Activated naive CD4-positive, alpha-beta T cell treated with anti-CD3 and anti-CD28 coated beads for 36 hours (primary cell): ENCODE measurements around the gene CLCN2. TPM values are rescaled to one million over a fixed set of nuclear protein-coding genes. Genes with fewer than 3 reads are reported as not detected.

ENCODE experiments used
- CTCF ChIA-PET: fragments of 350-600 bp; sonication (Branson Sonifier 250); formaldehyde crosslinking; loops from one replicate; lab custom pipeline; 2021; ENCODE audit warnings: antibody characterized with exemption; lab: Charles Lee
- DNase-seq: peaks from one replicate; pipeline ENCODE4 v3.0.0-alpha.2; 2020
- H3K27ac Mint-ChIP-seq: one replicate; pipeline ENCODE4 v1.8.0; 2021; ENCODE audit warnings: mild to moderate bottlenecking, mixed read lengths
- H3K27me3 Mint-ChIP-seq: one replicate; pipeline ENCODE4 v1.8.0; 2021; ENCODE audit warnings: low read depth, mixed read lengths
- H3K36me3 Mint-ChIP-seq: one replicate; pipeline ENCODE4 v1.8.0; 2021; ENCODE audit warnings: low read depth, mixed read lengths
- H3K4me1 Mint-ChIP-seq: one replicate; pipeline ENCODE4 v1.8.0; 2021; ENCODE audit warnings: low read depth, mixed read lengths
- H3K4me3 Mint-ChIP-seq: one replicate; pipeline ENCODE4 v1.8.0; 2021; ENCODE audit warnings: mild to moderate bottlenecking, moderate library complexity, mixed read lengths
- H3K9me3 Mint-ChIP-seq: one replicate; pipeline ENCODE4 v1.8.0; 2021; ENCODE audit warnings: mixed read lengths
- intact Hi-C: fragments of 100-400 bp; cut with micrococcal nuclease; formaldehyde crosslinking; loops from one replicate; pipeline ENCODE4 v1.15.1; 2023
- total RNA-seq, 2 experiments: library from RNA; stranded (reverse); gene quantifications; one replicate each; pipeline ENCODE4 v1.2.3, GENCODE V29; 2021

CLCN2 gene
- total RNA-seq, 2 experiments from 2014 or later: 2.9 TPM

DNA sequence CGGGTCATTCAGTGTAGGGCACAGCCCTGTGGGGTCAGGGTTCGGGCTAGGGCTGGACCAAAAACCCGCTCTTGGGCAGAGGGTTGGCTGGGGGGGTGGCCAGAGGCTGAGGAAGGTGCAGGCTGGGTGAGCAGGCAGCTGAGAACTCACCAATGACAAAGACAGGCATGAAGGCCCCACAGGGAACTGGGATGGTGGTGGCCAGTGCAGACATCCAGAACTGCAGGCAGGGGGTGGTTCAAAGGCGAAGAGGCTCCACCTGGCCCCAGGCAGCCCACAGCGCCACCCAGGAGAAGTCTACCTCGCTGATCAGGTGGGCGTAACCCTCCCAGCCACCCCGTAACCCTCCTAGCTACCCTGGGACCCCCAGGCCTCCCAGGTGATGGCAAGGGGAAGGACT is 6.7 kb downstream of the CLCN2 start:
- DNase-seq: no peak
- no peak overlapping the region for H3K4me3 Mint-ChIP-seq
- H3K4me1 Mint-ChIP-seq: no peaks in the 10 kb centered on the region
- H3K27me3 Mint-ChIP-seq: no peaks in the 10 kb centered on the region
- CTCF ChIA-PET: interaction anchor here (1.0 to 2.4 kb wide), 6 partner anchors 17 to 187 kb away, joined by 3 to 12 read pairs (median 5); partner anchors contain the start of gene FAM131A
- intact Hi-C loops: loop anchor here (1.0 kb wide), 2 partner anchors 159 to 190 kb away; no protein-coding TSS in a partner anchor
- H3K9me3 Mint-ChIP-seq: no peaks in the 10 kb centered on the region
- H3K36me3 Mint-ChIP-seq: peaks cover 2% of the 10 kb centered on the region
- H3K27ac Mint-ChIP-seq: no peak overlapping the region

DNA sequence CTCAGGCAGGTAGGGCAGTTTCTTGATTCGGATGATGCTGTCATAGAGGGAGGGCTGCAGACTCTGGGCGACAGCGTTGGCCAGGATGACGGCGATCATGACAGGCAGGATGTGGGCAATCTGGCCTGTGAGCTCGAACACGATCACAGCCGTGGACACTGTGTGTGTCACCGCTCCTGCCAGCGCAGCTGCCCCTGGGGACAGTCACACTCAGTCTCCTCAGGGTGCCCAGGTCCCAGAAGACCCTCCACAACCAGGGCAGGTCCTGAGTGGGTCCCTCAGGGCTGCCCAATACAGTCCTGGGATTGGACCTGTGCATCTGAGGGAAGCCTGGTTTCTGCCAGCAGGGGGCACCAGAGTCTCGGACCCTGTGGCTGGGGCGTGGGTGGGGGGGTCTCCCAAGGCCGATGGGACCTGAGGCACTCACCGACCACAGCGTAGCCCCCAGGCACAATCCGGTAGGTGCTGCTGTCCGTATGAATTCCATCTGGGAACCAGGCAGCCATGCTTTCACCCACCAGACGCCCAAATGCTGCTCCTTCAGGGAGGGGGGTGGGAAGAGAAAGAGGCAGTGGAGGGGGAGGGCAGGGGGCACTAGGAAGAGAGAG is 7.2 kb downstream of the CLCN2 start:
- Mint-ChIP-seq H3K36me3 (peaks cover 2% of the 10 kb centered on the region), H3K27ac (no peak overlapping the region), H3K4me3 (no peak overlapping the region), H3K27me3 (no peaks in the 10 kb centered on the region), H3K4me1 (no peaks in the 10 kb centered on the region), H3K9me3 (no peaks in the 10 kb centered on the region)
- intact Hi-C loops: loop anchor here (1.0 kb wide), 2 partner anchors 159 to 190 kb away; no protein-coding TSS in a partner anchor
- DNase-seq: peak; percentile 76
- CTCF ChIA-PET: interaction anchor here (0.6 to 2.4 kb wide), 21 partner anchors 8 to 458 kb away, joined by 3 to 12 read pairs (median 4); no protein-coding TSS in a partner anchor

DNA sequence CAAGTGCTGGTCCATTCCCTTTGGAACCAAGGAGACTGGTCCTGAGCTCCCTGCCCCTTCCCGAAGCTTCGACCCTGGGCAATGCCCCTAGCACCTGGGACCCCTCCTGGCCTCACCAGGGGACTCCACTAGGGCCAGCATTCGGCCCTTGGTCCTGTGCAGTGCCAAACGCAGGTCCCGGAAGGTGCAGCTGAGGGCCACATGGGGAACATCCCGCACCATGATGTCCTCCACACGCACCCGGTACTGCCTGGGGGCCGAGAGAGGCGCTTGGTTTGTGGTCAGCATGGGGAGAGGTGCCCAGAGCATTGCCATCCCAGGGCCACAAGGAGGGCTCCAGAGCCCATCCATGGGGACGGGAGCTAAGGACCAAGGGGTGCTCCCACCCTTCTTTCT is 7.9 kb downstream of the CLCN2 start:
- CTCF ChIA-PET: interaction anchor here (0.6 to 2.4 kb wide), 23 partner anchors 8 to 457 kb away, joined by 3 to 12 read pairs (median 4); partner anchors contain the start of gene EPHB3
- H3K27me3 Mint-ChIP-seq: no peaks in the 10 kb centered on the region
- no peak for DNase-seq
- H3K9me3 Mint-ChIP-seq: no peaks in the 10 kb centered on the region
- no peak overlapping the region for H3K27ac Mint-ChIP-seq
- peaks cover 2% of the 10 kb centered on the region for H3K36me3 Mint-ChIP-seq
- no peaks in the 10 kb centered on the region for H3K4me1 Mint-ChIP-seq
- H3K4me3 Mint-ChIP-seq: no peak overlapping the region
- intact Hi-C loops: no loop called here

DNA sequence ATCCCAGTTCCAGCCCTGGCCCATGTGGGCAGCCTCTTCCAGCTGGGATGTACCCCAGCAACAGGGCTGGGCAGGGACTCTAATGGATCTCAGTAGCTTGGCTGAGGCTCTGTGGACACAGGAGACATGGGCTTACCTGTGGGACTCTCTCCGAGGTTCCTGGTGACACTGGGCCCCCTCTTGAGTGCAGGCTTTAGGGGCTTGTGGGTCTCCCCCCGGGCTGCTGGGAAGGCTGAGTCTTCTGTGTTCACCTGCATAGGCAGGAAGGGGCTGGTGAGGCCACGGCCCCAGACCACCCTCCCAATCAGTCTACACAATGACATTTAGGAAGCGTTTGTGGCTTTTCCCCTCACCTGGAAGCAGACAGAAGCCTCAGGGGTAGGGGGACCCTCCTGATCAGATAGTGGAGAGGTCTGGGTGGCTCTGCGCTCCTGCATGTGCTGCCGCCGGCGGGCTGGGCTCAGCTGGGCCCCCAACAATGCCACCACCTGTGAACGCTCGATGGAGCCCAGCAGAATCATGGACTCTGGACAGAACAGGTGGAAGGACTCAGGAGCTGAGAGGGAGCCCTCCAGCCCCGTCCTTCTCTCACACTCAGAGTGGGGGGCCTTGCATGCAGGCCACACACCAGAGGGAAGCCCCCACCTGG is 8.4 kb downstream of the CLCN2 start:
- no peak overlapping the region for H3K27ac Mint-ChIP-seq
- peaks cover 2% of the 10 kb centered on the region for H3K36me3 Mint-ChIP-seq

DNA sequence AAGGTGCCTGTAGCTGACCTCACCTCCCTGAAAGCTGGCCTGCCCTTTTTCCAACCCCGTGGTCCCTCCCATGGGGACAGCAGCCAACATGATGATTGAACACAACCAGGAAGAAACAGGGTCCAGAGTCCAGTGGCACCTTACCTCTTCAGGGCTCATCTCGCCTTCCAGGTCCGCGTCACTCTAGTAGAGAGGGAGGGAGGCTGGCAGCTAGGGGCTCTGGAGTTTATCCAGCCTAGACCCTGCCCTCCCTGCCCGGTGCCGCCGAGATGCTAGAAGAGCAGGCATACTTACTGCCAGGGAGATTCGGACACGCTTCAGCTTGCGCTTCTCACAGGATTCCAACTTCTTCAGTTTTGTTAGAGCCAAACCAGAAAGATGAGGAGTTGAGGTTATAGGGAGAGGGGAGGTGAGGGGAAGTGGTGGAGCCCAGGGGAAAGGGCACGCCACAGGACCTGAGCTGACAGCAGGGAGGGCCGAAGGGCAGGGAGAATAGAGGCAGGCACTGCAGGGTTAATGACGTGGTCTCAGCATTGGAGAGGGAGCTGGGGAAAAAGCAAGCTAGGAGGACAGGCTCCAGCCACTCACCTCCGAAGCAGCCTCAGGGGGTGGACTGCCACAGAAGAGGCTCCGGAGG is 9.1 kb downstream of the CLCN2 start:
- peaks cover 2% of the 10 kb centered on the region for H3K36me3 Mint-ChIP-seq
- no peak for DNase-seq
- H3K27me3 Mint-ChIP-seq: no peaks in the 10 kb centered on the region
- H3K4me1 Mint-ChIP-seq: no peaks in the 10 kb centered on the region
- H3K4me3 Mint-ChIP-seq: no peak overlapping the region
- no peak overlapping the region for H3K27ac Mint-ChIP-seq
- intact Hi-C loops: no loop called here
- no peaks in the 10 kb centered on the region for H3K9me3 Mint-ChIP-seq
- CTCF ChIA-PET: interaction anchor here (1.3 to 1.5 kb wide), 2 partner anchors 160 to 209 kb away, joined by 3 to 4 read pairs; partner anchors contain the start of gene EPHB3

More for the DNA sequence above, 8.4 kb downstream of the CLCN2 start:
- Mint-ChIP-seq H3K4me1 (no peaks in the 10 kb centered on the region), H3K9me3 (no peaks in the 10 kb centered on the region), H3K4me3 (no peak overlapping the region), H3K27me3 (no peaks in the 10 kb centered on the region)
- no peak for DNase-seq
- intact Hi-C loops: no loop called here
- CTCF ChIA-PET: interaction anchor here (0.7 to 2.4 kb wide), 12 partner anchors 9 to 209 kb away, joined by 3 to 12 read pairs (median 4); partner anchors contain the start of gene EPHB3

DNA sequence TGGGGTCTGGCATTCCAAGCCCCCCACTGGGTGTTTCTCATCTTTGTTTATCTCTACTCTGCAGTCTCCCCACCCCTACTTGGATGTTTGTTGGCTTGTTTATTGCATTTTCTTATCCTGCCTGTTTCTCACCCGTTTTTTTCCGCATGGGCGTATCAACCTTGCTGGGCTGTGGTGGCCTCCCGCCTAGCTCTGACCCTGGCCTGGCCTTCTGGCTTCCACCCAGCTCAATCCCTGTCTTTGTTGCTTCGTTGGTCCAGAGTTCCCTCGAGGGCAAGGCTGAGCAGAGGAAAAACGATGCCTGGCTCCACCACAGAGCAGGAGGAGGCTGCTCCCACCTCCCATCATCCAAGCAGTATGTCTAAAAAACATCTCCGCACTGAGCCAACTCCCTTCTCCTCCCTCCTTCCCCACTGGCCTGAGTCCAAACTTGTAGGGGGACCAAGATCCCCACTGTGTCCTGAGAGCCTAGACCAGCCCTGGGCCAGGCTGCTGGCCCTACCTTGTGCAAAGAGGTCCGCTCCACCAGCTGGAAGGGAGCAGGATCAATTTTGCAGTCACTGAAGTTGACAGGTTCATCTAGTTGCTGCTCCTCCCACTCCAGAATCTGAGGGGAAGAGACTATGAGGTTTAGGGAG is 9.8 kb downstream of the CLCN2 start:
- CTCF ChIA-PET: no interaction called here
- Mint-ChIP-seq H3K27me3 (no peaks in the 10 kb centered on the region), H3K36me3 (peaks cover 2% of the 10 kb centered on the region), H3K9me3 (no peaks in the 10 kb centered on the region), H3K4me1 (no peaks in the 10 kb centered on the region), H3K4me3 (no peak overlapping the region), H3K27ac (no peak overlapping the region)
- intact Hi-C loops: no loop called here
- no peak for DNase-seq

DNA sequence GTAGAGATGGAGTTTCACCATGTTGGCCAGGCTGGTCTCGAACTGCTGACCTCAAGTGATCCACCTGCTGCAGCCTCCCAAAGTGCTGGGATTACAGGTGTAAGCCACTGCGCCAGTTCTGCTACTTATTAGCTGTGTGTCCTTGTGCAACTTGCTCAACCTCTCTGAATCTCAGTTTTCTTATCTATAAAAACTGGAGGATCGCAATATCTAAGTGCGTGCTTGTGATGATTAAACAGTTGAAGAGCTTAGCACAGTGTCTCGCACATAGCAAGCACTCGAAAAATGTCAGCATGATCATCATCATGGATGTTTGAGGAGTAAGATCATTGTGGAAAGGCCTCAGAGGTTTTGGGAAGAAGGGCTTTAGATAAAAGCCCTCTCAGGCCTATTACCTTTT is 10.8 kb downstream of the CLCN2 start:
- Mint-ChIP-seq H3K4me3 (no peak overlapping the region), H3K27me3 (no peaks in the 10 kb centered on the region), H3K4me1 (no peaks in the 10 kb centered on the region), H3K9me3 (no peaks in the 10 kb centered on the region), H3K36me3 (peaks cover 2% of the 10 kb centered on the region), H3K27ac (no peak overlapping the region)
- intact Hi-C loops: no loop called here
- no peak for DNase-seq
- CTCF ChIA-PET: interaction anchor here (1.0 kb wide), 1 partner anchor 12 kb away, joined by 3 read pairs; no protein-coding TSS in a partner anchor

DNA sequence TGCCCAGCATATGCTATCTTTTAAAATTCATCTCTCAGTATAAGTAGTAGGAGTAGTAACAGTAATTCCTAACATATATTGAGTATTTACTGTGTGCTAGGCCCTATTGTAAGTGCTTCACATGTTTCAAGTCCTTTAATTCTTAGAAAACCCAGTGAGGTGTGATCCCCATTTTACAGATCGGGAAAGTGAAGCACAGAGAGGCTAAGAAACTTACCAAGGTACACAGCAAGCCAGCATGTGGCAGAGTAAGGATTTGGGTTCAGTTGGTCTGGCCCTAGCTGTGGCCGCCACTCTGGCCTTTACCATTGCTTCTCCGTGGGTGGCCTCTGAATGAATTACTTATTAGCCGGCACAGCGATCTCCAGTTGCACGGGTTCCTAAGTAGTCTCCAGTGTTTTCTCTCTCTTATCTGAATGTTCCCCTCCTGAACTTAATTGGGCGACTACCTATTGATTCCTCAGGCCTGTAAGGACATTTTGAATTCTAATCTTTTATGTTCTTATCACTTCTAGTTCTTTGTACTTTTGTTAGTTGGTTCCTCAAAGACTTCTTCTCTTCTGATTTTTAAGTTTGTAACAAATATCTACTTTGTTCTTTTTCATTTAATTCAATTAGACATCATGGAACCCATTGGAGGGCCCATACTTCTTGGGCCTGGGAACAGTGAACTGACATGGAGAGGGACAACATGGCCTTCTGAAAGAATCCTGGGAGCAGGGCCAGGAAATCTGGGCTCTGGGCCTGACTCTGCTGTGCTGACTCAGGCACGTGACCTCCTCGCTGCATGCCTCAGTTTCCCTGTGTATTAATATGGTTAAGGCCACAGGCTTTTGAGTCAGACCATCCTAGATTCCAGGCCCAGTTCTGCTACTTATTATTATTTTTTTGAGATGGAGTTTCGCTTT is 11.6 kb downstream of the CLCN2 start:
- intact Hi-C loops: no loop called here

DNA sequence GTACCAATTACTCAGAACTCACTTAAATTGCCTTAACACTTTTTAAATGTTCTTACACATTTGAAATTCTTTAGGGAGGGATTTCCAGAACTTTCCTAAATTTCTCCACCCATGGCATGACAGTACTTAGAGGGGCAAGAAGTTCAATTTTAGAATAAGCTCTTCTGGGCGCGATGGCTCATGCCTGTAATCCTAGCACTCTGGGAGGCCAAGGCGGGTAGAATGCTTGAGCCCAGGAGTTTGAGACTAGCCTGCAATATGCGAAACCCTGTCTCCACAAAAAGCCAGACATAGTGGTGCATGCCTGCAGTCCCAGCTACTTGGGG is 13.4 kb downstream of the CLCN2 start:
- H3K4me3 Mint-ChIP-seq: no peak overlapping the region
- no peak overlapping the region for H3K27ac Mint-ChIP-seq
- no peaks in the 10 kb centered on the region for H3K27me3 Mint-ChIP-seq
- intact Hi-C loops: no loop called here
- peaks cover 4% of the 10 kb centered on the region for H3K36me3 Mint-ChIP-seq
- no peaks in the 10 kb centered on the region for H3K9me3 Mint-ChIP-seq
- no peak for DNase-seq
- no peaks in the 10 kb centered on the region for H3K4me1 Mint-ChIP-seq
- CTCF ChIA-PET: interaction anchor here (0.6 kb wide), 1 partner anchor 70 kb away, joined by 4 read pairs; no protein-coding TSS in a partner anchor

More for the DNA sequence above, 11.6 kb downstream of the CLCN2 start:
- Mint-ChIP-seq H3K27ac (no peak overlapping the region), H3K9me3 (no peaks in the 10 kb centered on the region), H3K36me3 (peaks cover 4% of the 10 kb centered on the region), H3K4me1 (no peaks in the 10 kb centered on the region), H3K4me3 (no peak overlapping the region), H3K27me3 (no peaks in the 10 kb centered on the region)
- CTCF ChIA-PET: interaction anchor here (0.9 to 1.0 kb wide), 2 partner anchors 11 kb away, joined by 3 read pairs; no protein-coding TSS in a partner anchor
- no peak for DNase-seq

DNA sequence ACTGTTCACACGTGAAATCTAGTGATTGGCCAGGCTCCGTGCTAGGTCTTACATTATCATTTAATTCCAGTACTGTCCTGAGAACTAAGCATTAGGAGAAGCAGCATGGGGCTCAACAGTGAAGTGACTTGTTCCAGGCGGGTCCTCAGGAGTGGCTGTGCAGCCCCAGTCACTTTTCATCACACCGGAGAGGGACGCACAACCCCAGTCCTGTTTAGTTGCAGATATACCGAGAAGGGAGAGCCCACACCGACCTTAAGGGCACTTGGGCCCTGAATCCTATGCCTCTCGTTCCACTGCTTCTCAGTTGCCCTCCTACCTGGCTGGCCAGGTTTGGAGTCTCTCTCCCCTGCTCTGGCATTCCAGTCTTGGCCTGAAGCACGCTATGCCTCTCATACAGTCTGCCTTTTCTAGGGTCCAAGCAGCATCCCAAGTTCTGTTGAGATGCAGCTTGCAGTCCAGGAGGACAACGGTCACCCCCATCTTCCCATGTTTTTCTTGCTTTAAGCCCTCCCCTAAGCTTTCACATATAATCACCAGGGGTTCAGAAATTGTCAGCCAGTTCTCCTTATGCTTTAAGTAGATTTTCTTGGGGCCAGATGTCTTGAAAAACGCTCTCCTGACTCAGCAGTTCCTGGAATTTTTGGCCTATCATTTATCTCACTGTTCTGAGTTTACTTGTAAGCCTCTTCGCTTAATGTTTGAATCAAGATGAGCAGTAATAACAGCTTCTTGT is 13.9 kb downstream of the CLCN2 start:
- Mint-ChIP-seq H3K4me3 (no peak overlapping the region), H3K4me1 (no peaks in the 10 kb centered on the region), H3K9me3 (no peaks in the 10 kb centered on the region), H3K27me3 (no peaks in the 10 kb centered on the region), H3K36me3 (peaks cover 4% of the 10 kb centered on the region), H3K27ac (no peak overlapping the region)
- CTCF ChIA-PET: interaction anchor here (0.6 kb wide), 1 partner anchor 70 kb away, joined by 4 read pairs; no protein-coding TSS in a partner anchor
- intact Hi-C loops: no loop called here
- no peak for DNase-seq
